Left hindlimb (tissue), 1 donor: ENCODE data around the gene OR6X1.
A peak's percentile ranks its signal among the peaks of the same experiment; 100 is the strongest.

ENCODE experiments used
- DNase-seq: peaks from one replicate; pipeline ENCODE4 v3.0.0-alpha.2; 2018

The OR6X1 gene, protein sequence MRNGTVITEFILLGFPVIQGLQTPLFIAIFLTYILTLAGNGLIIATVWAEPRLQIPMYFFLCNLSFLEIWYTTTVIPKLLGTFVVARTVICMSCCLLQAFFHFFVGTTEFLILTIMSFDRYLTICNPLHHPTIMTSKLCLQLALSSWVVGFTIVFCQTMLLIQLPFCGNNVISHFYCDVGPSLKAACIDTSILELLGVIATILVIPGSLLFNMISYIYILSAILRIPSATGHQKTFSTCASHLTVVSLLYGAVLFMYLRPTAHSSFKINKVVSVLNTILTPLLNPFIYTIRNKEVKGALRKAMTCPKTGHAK

DNA sequence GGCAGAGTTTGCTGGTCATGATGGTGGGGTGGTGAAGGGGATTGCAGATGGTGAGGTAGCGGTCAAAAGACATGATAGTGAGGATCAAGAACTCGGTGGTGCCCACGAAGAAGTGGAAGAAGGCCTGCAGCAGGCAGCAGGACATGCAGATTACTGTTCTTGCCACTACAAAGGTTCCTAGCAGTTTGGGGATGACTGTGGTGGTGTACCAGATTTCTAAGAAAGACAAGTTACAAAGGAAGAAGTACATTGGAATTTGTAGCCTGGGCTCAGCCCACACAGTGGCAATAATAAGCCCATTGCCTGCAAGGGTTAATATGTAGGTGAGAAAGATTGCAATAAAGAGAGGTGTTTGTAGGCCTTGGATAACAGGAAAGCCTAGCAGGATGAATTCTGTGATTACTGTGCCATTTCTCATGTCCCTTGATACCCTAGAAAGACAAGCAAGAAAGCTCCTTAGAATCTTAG, at the start of gene OR6X1:
OR6X1 (minus strand) TSS at position 418 of the 468 bp plus-strand sequence; CDS start at position 418, 0 bp downstream.
- DNase-seq, result no peak

DNA sequence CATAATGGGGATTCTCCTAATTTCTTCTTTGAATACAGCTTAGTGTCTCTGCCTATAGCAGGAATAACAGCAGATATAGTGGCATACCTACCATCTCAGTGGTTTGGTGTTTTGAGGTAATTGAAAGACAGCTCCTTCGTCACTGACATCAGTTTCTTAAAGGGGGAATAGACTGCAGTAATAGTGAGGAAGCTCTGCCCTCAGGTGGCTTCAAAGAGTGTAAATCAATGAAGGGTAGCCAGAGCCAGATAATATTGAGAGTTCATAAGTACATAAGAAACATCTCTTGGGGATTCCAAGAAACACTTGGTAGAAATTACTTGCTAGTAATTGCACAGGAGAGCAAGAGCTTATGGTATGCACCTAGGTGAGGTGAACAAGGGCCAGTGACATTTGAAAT, 47.4 kb upstream of the OR6X1 start:
- DNase-seq, result no peak

DNA sequence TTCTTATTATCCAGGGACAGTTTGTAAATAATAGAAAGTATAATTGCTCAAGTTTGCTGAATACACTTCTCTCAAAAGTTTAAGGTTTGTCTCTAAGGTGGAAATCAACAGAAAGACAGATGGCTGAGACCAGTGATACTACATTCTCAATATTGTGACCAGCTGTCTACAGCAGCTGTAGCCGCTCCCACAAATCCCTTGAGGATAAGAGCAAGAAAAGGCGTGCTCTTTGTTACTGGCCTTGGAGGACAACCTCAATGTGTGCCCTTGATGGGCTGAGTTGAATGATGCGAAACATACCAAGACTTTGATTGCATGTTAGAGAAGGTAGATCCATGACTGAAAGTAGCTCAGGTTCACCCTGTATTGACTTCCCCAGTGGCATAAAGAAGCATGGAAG, 45.7 kb upstream of the OR6X1 start:
- peak; percentile 34 for DNase-seq

DNA sequence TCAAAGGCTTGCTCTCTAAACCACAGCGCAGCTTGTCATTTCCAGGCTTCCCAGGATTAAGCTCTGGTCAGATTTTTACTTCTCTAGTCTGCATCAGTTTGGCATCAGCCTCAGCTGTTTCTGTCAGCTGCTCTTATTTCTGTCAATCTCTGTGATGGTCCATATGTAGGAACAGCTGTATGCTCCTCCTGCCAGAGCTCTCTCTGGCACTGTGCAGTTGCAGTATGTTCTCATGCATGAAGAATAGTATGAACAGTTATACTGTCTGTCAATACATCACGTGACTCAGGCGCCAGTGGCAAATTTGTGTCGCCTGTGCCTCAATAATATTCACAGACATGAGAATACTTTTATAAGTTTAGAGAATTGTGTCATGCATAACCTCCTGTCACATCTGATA, 45.1 kb upstream of the OR6X1 start:
- peak; percentile 49 for DNase-seq

DNA sequence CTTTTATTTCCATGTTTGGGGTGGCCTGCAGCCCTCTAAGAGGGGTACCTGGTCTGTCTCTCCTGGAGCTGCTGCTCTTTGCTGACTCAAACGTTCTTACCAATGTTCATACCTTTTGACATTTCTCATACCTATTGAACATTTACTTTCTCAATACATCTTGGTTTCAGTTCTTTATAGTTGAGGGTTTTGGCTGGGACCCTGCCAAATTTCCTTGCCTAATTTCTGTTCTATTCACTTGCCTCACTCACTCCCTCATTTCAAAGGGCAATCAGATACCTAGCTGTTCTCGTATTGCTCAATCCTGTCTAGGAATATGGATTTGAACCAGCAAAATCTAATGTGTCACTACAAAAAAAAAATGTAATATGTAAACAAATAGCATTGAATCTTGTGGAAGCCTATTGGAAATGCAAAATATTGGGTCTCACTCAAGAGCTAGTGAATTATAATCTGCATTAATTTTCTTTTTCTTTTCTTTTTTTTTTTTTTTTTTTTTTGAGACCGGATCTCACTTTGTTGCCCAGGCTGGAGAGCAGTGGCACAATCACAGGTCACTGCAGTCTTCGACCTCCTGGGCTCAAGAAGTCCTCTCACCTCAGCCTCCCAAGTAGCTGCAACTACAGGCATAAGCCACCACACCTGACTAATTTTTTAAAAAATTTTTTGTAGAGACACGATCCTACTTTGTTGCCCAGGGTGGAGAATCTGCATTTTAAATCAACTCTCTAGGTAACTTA, 44.4 kb upstream of the OR6X1 start:
- DNase-seq, result no peak

DNA sequence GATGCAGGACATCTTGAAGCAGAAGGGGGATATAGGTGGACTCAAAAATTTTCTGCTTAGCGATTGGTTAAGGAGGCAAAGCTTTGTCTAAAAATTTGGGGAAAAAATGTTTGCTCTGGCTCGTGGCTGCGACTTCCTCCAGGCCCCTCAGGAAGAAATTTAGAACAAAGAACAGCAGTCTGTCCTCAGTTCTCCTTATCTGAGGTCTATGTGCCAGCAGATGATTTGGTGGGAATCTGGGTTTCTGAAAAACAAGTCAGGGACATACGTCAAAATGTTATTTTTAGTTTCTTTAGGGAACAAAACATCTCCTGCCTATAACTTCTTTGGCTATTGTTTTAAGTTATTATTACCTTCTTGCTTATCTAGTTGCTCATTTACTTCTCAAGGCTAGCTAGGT, 43.8 kb upstream of the OR6X1 start:
- no peak for DNase-seq

DNA sequence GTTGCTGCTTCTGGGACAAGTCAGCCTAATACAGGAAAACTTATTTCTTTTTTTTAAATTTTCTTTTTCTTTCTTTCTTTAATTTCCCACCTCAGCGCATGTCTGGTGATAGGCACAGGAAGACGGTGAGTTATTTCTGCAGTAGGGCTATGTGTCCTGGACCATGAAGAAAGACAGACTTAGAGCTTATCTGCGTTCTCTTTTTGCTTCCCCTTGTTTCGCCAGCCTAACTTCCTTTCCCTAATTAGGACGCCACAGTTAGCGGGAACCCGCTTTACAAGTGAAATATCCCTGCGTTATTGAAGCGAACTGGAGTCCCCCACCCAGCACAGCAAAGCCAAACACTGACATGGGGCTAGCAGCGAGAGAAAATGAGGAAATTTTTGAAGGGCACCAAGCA, 43.2 kb upstream of the OR6X1 start:
- DNase-seq, result no peak

DNA sequence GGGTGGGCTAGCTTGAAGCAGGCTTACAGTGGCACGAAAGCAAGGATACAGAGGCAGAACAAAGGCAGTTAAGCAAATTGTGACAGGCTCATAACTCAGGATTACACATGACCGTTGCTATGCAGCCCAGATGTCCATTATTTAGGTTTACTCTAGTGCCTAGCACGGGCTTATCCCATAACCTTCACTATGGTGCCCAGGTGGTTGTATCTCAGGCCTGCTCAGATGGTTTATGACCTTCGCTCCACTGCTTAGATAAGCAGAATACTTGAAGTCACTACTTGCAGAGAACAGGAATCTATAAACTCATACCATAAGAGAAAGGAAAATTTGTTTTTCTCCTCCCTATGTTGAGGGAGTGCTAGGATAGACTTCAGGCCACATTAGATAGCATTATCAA, 42.8 kb upstream of the OR6X1 start:
- no peak for DNase-seq

DNA sequence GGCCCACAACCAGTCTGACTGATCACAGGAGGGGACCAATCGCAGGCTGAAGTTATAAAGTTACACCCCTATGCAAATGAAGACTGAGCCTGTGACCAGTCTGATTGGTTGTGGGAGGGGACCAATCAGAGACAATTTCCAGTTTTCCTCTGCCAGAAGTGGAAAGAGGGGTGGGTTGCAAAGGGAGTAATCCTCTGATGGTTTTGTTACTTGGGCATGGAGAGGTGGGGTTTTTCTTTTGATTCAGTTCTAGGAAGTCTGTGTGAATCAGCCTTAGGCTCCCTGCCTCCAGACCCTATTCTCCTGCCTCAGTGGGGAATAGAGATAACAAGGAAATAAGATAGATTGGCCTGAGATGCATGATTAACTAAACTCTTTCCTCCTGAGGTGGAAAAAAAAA, 41.9 kb upstream of the OR6X1 start:
- DNase-seq, result no peak

DNA sequence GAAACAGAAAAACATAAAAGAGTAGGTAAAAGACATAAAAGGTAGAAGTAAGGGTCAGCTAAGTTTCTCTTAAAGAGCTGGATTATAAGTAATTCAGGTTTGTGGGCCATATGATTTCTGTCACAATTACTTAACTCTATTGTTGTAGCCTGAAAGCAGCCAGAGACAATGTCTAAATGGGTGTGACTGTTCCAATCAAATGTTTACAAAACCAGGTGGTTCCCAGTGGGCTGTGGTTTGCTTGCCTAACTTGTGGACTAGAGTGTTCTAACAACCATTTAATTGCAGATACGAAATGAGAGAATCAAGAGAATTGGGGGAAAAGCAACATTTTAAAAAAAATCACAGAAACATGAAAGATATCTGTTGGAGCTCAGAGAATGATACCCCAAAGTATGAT, 29.2 kb upstream of the OR6X1 start:
- no peak for DNase-seq

DNA sequence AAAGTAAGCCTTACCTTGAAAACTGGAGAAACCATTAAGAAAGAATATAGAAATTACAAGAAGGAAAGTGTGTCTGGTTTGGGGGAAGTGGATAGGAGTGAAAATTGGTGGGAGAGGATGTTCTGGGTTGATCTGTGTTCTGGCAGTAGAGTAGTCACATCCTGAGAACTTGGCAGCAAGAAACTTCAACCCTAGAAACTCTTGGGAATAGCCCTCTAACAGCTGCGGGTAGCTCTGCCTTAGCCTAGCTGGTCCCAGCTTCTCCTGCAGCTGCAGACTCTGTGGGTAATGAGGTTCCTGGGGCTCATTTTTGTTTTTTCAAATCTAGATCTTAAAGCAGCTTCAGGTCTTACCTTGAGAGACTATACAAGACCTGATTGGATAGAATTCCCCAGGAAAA, 24.2 kb upstream of the OR6X1 start:
- no peak for DNase-seq

DNA sequence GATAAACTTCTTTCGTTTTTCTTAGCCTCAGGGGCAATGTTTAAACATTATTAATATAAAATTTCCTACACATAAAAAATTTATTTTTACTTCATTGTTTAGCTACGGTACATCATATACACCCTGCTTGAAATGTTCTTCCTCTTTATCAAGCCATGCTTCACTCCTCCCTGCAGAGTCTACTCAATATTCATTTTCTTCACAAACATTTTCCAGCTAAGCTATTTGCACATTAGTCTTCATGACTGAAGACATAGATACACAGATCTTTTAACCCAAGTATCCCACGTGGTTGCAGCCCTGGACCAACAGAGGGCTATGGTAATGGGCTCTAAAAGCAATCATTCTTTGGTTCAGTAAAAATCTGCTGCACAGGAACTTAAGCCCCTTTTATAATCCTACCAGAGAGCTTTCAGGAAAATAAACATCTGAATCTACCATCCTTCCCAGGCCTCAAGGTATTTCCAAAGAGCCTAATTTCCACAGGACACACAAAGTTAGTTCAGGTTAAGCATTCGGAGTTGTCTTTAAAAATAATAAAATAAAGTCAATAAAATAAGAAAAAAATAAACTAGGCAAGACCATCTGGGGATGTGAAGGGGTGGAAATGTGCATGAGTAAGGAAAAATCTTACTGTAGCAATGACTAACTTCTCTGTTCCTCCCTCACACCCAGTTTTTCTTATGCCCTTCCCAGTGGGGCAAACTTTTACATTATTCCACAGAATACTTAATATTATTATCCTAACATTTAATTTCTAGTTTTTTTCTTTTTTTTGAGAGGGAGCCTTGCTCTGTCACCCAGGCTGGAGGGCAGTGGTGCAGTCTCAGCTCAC, 21.6 kb upstream of the OR6X1 start:
- no peak for DNase-seq

DNA sequence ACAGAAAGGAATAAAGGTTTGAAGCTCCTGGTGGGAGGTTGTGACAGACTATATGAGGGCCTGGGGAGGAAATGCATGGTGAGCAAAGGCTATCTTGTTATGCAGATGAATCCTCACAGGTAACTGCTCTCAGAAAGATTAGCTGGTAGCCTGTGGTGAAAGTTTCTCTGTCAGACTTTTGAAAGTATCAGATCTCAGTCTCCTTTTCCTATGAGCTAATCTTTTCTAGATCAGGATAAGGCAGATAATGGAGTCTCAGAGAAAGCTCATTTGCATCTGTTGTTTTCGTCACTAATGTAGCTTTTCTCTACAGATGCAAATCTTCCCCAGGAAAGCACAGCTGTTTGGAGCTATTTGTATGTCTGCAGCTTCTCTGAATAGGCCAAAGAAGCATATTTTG, 21.0 kb upstream of the OR6X1 start:
- no peak for DNase-seq

DNA sequence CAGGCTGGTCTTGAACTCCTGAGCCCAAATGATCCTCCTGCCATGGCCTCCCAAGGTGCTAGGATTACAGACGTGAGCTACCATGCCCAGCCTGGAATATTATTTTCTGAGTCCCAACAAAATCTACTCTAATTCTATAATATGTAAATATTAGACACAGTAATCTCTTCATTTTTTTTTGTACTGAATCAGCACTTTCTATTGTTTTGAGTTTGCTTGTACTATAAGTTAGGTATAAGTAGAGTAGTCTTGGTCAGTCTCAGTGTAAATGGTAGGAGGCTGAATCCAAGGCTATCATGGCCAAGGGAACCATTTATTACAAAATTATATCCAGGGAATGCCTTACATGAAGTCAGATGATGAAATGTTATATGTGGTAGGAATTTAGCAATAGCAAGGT, 19.6 kb upstream of the OR6X1 start:
- DNase-seq, result no peak

DNA sequence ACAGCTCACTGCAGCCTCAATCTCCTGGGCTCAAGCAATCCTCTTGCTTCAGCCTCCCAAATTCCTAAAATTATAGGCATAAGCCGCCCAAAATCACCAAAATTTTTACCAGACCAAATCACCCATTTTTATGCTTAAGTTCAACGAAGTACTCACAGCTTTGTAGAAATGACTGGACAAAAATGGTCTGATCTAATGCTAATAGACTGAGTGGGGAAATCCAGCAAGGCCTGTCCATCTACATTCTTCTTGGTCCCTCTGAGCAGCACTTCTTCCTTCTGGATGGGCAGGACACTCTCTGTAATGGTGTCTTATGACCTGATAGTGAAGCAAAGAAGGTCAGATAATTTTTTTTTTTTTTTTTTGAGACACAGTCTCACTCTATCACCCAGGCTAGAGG, 18.7 kb upstream of the OR6X1 start:
- no peak for DNase-seq

DNA sequence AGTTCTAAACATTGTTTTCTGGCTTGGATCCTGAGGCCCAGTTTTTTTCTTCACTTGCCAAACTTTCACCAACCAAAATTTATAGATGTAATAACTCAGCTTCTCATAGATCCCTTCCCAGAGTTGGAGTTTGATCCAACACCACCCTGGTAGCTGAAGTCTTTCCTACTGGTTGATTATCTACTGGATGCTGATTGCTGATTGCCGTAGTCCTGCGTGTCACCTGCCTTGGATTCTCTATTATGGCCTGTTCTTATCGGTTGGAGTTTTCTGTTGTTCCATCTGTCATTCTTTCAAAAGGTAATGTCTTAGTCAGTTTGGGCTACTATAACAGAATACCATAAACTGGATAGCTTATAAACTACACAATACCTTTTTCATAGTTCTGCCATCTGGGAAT, 17.3 kb upstream of the OR6X1 start:
- no peak for DNase-seq

DNA sequence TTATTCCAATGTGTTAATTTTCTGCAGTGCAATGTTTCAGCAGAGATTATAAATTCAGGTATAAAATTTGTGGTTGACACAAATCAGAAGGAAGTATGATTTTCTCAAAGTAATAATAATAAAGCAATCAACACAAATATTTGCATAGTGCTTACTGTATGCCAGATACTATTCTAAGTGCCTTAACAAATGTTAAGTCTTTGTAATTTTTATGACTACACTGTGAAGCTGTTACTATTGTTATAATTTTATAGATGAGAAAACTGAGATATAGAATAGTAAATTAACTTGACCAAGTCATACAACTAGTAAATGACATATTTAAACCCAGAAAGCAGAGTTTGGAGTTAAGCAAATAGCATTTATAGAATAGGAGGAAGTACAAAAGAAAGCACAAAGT, 16.4 kb upstream of the OR6X1 start:
- DNase-seq, result no peak

DNA sequence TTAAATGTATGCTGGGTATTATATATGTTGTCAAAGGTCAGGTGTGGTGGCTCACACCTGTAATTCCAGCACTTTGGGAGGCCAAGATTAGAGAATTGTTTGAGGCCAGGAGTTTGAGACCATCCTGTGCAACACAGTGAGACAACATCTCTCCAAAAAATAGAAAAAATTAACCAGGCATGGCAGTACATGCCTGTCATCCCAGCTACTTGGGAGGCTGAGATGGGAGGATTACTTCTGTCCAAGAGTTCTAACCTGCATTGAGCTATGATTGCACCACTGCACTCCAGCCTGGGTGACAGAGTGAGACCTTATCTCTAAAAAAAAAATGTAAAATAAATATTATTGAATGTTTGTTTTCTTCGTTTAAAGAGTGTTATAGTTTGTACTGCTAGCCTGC, 11.3 kb upstream of the OR6X1 start:
- DNase-seq, result no peak

DNA sequence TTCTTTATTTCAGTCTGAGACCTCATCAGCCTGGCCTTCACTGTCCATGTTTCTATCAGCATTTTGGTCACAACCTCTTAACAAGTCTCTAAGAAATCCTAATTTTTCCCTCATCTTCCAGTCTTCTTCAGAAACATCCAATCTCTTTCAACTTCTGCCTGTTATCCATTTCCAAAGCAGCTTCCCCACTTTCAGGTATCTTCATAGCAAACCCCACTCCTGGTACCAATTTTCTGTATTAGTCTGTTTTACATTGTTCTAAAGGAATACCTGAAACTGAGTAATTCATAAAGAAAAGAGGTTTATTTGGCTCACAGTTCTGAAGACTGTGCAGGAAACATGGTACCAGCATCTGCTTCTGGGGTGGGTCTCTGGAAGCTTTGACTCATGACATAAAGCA, 8.1 kb upstream of the OR6X1 start:
- DNase-seq, result no peak

DNA sequence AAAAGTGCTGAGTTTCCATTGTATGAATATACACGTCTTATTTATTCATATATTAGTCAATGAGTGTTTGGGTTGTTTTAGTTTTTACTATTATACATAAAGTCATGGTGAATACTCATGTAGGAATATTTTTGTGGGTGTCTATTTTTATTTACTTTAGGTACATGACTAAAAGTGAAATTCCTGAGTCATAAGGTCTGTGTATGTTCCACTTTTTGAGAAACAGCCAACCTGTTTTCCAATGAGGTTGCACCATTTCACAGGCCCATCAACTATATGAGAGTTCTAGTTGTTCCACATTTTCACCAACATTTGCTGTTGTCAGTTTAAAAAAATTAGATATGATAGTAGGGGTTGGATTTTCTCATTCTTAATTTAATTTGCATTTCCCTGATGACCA, 6.6 kb upstream of the OR6X1 start:
- DNase-seq, result no peak

DNA sequence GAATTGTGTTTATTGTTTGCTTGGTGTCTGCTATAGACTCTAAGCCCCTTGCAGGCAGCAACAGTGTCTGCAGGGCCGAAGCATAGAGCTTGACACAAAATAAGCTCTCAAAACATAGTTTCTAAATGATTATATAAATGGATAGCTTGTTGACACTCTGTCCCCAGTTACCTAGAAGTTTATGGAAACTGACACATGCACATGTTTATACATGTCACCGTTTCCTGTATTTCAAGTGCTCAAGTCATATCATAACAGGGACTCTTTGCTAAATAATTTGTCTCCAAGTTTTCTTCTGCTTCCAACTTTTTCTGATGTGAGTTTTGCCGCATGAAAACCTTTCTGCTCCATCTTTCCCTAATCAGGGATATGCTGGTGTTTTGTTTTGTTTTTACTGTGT, 3.7 kb upstream of the OR6X1 start:
- DNase-seq, result no peak

DNA sequence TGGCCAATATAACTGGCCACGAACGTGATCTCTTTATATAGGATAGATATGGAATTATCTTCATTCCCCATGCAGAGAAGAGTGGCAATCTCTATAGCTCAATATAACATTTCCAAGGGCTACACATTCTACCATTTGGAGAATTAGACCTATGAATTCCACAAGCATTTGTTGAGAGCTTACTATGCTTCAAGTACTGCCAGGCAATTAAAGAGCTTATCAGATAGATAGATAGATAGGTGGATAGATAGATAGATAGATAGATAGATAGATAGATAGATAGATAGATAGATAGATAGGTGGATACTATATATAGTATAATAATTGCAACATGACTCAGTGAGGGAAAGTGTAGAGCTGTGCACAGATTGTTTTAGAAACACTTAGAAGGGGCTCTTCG, 1.5 kb upstream of the OR6X1 start:
- no peak for DNase-seq

DNA sequence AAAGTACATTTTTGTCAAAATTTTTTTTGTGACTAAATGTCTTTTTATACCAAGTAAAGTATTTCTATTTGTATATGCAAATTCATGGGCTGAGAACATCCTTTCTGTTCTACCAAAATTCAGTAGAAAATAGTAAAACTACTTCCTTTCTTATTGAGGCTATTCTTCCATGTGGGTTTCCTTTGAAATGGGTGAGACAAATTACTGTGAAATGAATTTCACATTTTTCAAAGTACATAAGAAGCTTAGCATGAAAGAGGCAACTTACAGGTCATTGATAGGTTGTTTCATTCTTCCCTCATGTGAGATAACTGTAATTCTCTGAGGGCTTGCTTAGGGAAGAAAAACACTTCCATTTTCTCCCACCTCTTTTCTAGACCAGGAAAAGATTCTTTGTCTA, 1.0 kb upstream of the OR6X1 start:
- DNase-seq, result no peak

DNA sequence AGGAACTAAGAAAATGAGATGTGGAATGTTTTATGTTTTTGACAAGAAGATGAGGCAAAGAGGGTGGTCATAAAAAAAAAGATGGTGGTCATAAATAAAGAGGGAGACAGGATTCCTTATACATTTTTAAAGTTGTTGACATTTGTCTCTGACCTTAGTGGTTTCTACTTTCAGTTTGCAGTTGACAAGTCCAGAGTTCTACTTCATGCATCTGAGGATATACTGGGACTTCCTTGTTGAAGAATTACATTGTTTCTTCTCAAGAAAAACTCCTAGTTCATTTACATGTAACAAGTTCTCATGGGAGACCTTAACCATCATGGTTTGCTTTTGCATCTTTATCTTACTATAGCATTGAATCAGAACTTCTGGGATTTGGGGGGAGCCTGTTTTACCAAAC, 1.2 kb downstream of the OR6X1 start:
- no peak for DNase-seq
